Thyroid gland (tissue), 4 donors: ENCODE measurements around the gene WBP1L. TPM values are rescaled to one million over a fixed set of nuclear protein-coding genes. Genes with fewer than 3 reads are reported as not detected.
"Not testable (repeated sequence)": the region's sequence is repeated elsewhere in the genome, so short reads cannot be mapped to it uniquely, and the experiment has no call there.

Experiments used
- DNase-seq, 2 donors: peaks; one replicate each; pipeline ENCODE4 v3.0.0-alpha.2; 2019
- H3K27ac ChIP-seq, 3 donors: fragments of 200-600 bp; sonication (generic); 1 replicate in 2 of 3; 2 replicates in 1 of 3; pipeline ENCODE4 v1.5.1; 2016 to 2019; ENCODE audit warnings: mild to moderate bottlenecking in 1 of 3, moderate library complexity in 1 of 3
- H3K27me3 ChIP-seq: fragments of 200-600 bp; sonication (generic); one replicate; pipeline ENCODE4 v1.5.1; 2019
- H3K36me3 ChIP-seq, 2 donors: fragments of 200-600 bp; sonication (generic); one replicate each; pipeline ENCODE4 v1.5.1; 2016 to 2019
- H3K4me1 ChIP-seq, 2 donors: fragments of 200-600 bp; sonication (generic); one replicate each; pipeline ENCODE4 v1.5.1; 2017 to 2019
- H3K4me3 ChIP-seq, 3 donors: fragments of 200-600 bp; sonication (generic); replicated peaks in 1 of 3; 1 replicate in 2 of 3; 2 replicates in 1 of 3; pipeline ENCODE4 v1.5.1; 2016; ENCODE audit warnings: mild to moderate bottlenecking in 1 of 3
- H3K9me3 ChIP-seq: fragments of 200-600 bp; sonication (generic); one replicate; pipeline ENCODE4 v1.5.1; 2017
- CTCF ChIP-seq, 6 experiments: fragments of 200-600 bp in 3 of 6; fragments of 450-650 bp in 3 of 6; sonication (generic) in 3 of 6; IDR thresholded peaks; one replicate each; pipeline ENCODE4 v1.5.1; 2016 to 2019; ENCODE audit warnings: antibody characterized with exemption in 6 of 6, mild to moderate bottlenecking in 2 of 6, inconsistent platforms in 1 of 6, moderate library complexity in 1 of 6
- POLR2A ChIP-seq, 2 donors: fragments of 450-650 bp; IDR thresholded peaks; one replicate each; pipeline ENCODE4 v1.6.1; 2017; ENCODE audit warnings: antibody characterized with exemption in 2 of 2, mild to moderate bottlenecking in 2 of 2, moderate library complexity in 1 of 2
- WGBS, 2 donors: methylation state at CpG; one replicate each; pipeline ENCODE4 v1.1.5; 2017; 5-methylcytosine and 5-hydroxymethylcytosine counted together
- intact Hi-C: fragments of 100-400 bp; cut with DNase I; formaldehyde crosslinking; loops from one replicate; pipeline ENCODE4 v1.15.1; 2023
- total RNA-seq, 4 donors: library from RNA; depleted of rRNA; stranded (reverse); fragments of >200 nt; gene quantifications; one replicate each; pipeline ENCODE4 v1.2.3, GENCODE V29; 2016

Gene WBP1L
- total RNA-seq, 4 donors from 2014 or later: 194 to 384 (median 314) TPM

- Histone ChIP-seq H3K9me3 (no peaks in the 10 kb centered on the region), H3K27ac (no peak overlapping the region), H3K36me3 (no peaks in the 10 kb centered on the region), H3K4me1 (peaks cover 15 to 19% of the 10 kb centered on the region in 2 donors), H3K4me3 (no peak overlapping the region), H3K27me3 (no peaks in the 10 kb centered on the region)
- intact Hi-C loops: loop anchor here (5.0 kb wide), 1 partner anchor 240 kb away; no protein-coding TSS in a partner anchor
- TF ChIP-seq CTCF (IDR thresholded peaks at IDR 0.05) (no peak), POLR2A (IDR thresholded peaks at IDR 0.05) (no peak)
- DNase-seq: no peak
- 92 to 94% methylated on average over 13 to 14 of the region's 14 CpGs for WGBS, 2 donors
These were observed 88.5 kb downstream of the WBP1L start for GRCh38 chr10:102832248-102832647.

DNA sequence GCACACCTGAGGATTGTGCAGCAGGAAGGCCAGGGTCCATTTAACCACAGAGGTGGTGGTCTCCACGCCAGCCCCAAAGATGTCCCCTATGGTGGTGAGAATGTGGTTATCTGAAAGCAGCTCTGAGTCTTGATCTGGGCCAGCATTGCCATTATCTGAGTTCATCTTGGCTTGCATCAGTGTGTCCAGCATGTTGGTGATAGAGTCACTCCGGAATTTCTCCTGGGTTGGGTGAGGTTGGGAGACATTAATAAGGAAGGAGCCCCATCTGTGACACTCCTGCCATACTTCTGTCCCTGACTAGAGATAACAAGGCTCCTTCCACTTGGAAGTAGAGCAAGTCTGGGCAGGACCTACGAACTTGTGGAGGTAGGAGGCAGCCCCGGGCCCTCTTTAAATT lies 89.2 kb downstream of the WBP1L start:
- intact Hi-C loops: loop anchor here (5.0 kb wide), 1 partner anchor 239 kb away; no protein-coding TSS in a partner anchor
- peak overlapping the region in 1 of 3 donors; percentile 8 for H3K27ac ChIP-seq
- no peak for TF ChIP-seq POLR2A (IDR thresholded peaks at IDR 0.05)
- TF ChIP-seq CTCF (IDR thresholded peaks at IDR 0.05): no peak
- no peaks in the 10 kb centered on the region for H3K36me3 ChIP-seq
- DNase-seq: no peak
- peaks cover 19 to 24% of the 10 kb centered on the region in 2 donors for H3K4me1 ChIP-seq
- no peaks in the 10 kb centered on the region for H3K9me3 ChIP-seq
- no peak overlapping the region for H3K4me3 ChIP-seq
- no peaks in the 10 kb centered on the region for H3K27me3 ChIP-seq
- 82% methylated on average over 4 of the region's 4 CpGs for WGBS, 2 donors

DNA sequence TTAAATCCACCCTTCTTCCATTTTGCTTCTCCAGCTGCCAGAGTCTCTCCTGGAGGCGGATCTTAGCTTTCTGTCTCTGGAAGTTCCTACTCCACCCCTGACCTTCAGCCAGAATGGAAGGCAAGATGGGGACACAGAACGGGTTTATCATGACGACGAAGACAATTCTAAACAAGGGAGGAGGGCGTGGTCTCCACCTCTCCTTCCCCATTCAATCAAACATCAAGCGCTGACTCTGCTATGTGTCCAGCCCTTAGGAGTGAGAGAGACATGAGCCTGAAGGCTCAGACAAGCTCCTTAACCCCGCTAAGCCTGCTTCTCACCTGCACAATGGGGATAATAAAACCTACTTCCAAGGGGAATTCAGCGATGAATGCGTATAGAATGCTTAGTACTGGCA lies 90.4 kb downstream of the WBP1L start:
- DNase-seq: no peak
- TF ChIP-seq POLR2A (IDR thresholded peaks at IDR 0.05) (no peak), CTCF (IDR thresholded peaks at IDR 0.05) (no peak)

GRCh38 chr10:102835007-102835482 lies 91.3 kb downstream of the WBP1L start:
- 71 to 74% methylated on average over 10 of the region's 11 CpGs for WGBS, 2 donors
- intact Hi-C loops: loop anchor here (2.0 to 5.0 kb wide), 2 partner anchors 66 to 108 kb away; no protein-coding TSS in a partner anchor
- Histone ChIP-seq H3K27ac (peak overlapping the region; percentile 17 to 91 (median 89)), H3K4me3 (no peak overlapping the region), H3K36me3 (no peaks in the 10 kb centered on the region), H3K9me3 (no peaks in the 10 kb centered on the region), H3K4me1 (peaks cover 26 to 30% of the 10 kb centered on the region in 2 donors), H3K27me3 (no peaks in the 10 kb centered on the region)
- TF ChIP-seq CTCF (IDR thresholded peaks at IDR 0.05): peak; percentile 69 to 95 (median 86)
- no peak for TF ChIP-seq POLR2A (IDR thresholded peaks at IDR 0.05)
- DNase-seq: peak; percentile 83 to 85

More for the DNA sequence above, 90.4 kb downstream of the WBP1L start:
- Histone ChIP-seq H3K4me1 (peaks cover 26 to 30% of the 10 kb centered on the region in 2 donors), H3K36me3 (no peaks in the 10 kb centered on the region), H3K4me3 (no peak overlapping the region), H3K27me3 (no peaks in the 10 kb centered on the region), H3K9me3 (no peaks in the 10 kb centered on the region), H3K27ac (no peak overlapping the region)
- intact Hi-C loops: loop anchor here (2.0 to 5.0 kb wide), 2 partner anchors 67 to 238 kb away; no protein-coding TSS in a partner anchor
- WGBS, 2 donors: 67 to 69% methylated on average over 9 of the region's 9 CpGs

DNA sequence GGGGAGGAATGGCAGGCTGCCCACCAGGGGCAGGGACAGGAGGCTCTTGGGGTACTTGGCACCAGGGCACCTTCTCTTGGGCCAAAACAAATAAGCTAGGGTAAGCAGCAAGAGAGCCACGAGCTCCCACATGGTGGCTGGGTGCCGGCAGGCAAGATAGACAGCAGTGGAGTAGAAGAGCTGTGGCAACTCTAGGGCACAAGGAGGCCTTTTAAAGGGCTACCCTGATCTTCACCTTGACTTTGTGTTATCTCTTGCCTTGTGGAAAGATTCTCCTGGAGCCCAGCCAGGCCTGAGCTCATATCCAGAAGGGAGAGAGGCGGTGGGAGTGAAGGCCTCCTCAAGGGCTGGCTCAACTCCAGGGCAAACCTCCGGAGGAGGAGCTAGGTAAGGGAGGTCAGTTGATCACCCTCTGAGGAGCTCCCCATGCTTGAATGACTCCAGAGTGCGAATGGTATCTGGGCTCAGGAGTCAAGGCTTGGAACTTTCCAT lies 93.5 kb downstream of the WBP1L start, which contains the start of gene CYP17A1:
TSS of gene CYP17A1 (minus strand) at position 184 of the 492 bp plus-strand sequence. CDS start at position 132, 52 bp downstream.
- intact Hi-C loops: loop anchor here (5.0 kb wide), 1 partner anchor 110 kb away; no protein-coding TSS in a partner anchor
- DNase-seq: peak; percentile 98

DNA sequence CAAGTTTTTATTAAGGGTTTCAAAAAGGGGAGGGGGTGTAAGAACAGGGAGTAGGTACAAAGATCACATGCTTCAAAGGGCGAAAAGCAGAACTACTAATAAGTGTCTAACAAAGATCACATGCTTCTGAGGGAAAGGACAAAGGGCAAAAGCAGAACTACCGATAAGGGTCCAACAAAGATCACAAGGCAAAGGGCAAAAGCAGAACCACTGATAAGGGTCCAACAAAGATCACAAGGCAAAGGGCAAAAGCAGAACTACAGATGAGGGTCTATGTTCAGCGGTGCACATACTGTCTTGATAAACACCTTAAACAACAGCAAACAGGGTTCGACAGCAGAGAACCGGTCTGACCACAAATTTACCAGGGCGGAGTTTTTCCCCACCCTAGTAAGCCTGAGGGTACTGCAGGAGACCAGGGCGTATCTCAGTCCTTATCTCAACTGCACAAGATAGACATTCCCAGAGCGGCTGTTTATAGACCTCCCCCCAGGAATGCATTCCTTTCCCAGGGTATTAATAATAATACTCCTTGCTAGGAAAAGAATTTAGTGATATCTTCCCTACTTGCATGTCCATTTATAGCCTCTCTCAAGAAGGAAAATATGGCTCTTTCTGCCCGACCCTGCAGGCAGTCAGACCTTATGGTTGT lies 94.7 kb downstream of the WBP1L start:
- not testable (repeated sequence) for H3K4me3 ChIP-seq, DNase-seq, H3K9me3 ChIP-seq, H3K27me3 ChIP-seq, H3K36me3 ChIP-seq
- intact Hi-C loops: loop anchor here (5.0 kb wide), 1 partner anchor 111 kb away; no protein-coding TSS in a partner anchor
- peaks cover 47 to 51% of the 10 kb centered on the region in 2 donors for H3K4me1 ChIP-seq
- peak overlapping the region; percentile 75 to 91 (median 89) for H3K27ac ChIP-seq
- 74 to 81% methylated on average over 9 of the region's 9 CpGs for WGBS, 2 donors

More for the DNA sequence above, 93.5 kb downstream of the WBP1L start, which contains the start of gene CYP17A1:
- Histone ChIP-seq H3K9me3 (no peaks in the 10 kb centered on the region), H3K36me3 (no peaks in the 10 kb centered on the region), H3K4me3 (no peak within 1 kb of the TSS), H3K27me3 (no peaks in the 10 kb centered on the region), H3K4me1 (peaks cover 39 to 42% of the 10 kb centered on the region in 2 donors), H3K27ac (peak within 1 kb of the TSS; percentile 75 to 91 (median 89))
- 22 to 34% methylated on average over 5 of the region's 5 CpGs for WGBS, 2 donors
- peak in 1 of 6 experiments; percentile 16 for TF ChIP-seq CTCF (IDR thresholded peaks at IDR 0.05)
- peak in 1 of 2 donors; percentile 39 for TF ChIP-seq POLR2A (IDR thresholded peaks at IDR 0.05)
